ENCODE results near the gene KLK3.

KLK3 gene

DNA sequence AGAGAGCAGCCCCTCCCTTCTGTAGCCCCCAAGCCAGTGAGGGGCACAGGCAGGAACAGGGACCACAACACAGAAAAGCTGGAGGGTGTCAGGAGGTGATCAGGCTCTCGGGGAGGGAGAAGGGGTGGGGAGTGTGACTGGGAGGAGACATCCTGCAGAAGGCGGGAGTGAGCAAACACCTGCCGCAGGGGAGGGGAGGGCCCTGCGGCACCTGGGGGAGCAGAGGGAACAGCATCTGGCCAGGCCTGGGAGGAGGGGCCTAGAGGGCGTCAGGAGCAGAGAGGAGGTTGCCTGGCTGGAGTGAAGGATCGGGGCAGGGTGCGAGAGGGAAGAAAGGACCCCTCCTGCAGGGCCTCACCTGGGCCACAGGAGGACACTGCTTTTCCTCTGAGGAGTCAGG, 4.2 kb downstream of the KLK3 start:
- no peaks in the 10 kb centered on the region for H3K36me3 ChIP-seq (ENCODE audit: insufficient read depth, low read length)
- H3K27me3 ChIP-seq (ENCODE audit: insufficient read depth, low read length): no peaks in the 10 kb centered on the region; the same call in 1 of the 2 replicates
- no peaks in the 10 kb centered on the region for H3K4me1 ChIP-seq (ENCODE audit: insufficient read depth, low read length, severe bottlenecking)
- no peaks in the 10 kb centered on the region for H3K79me2 ChIP-seq (ENCODE audit: insufficient read depth, low read length)
- no peak overlapping the region for H3K9ac ChIP-seq (ENCODE audit: low read length)
- H3K4me2 ChIP-seq (ENCODE audit: low read length): no peak overlapping the region
- H3K4me3 ChIP-seq (ENCODE audit: low read depth, low read length, poor library complexity, severe bottlenecking): no peak overlapping the region
- no peak overlapping the region for H3K27ac ChIP-seq (ENCODE audit: low read depth, low read length, poor library complexity, severe bottlenecking)
- no peaks in the 10 kb centered on the region for H3K9me2 ChIP-seq (ENCODE audit: low read depth, low read length)
- no peaks in the 10 kb centered on the region for H3K9me3 ChIP-seq (ENCODE audit: low read length)
- no peaks in the 10 kb centered on the region for H3F3A ChIP-seq (ENCODE audit: insufficient read depth, low read length)
- no peak overlapping the region for H2AFZ ChIP-seq (ENCODE audit: low read length)
- H4K20me1 ChIP-seq (ENCODE audit: insufficient read depth, low read length): no peaks in the 10 kb centered on the region
- TF ChIP-seq EZH2 (IDR thresholded peaks at IDR 0.05; ENCODE audit: borderline replicate concordance, low read length): no peak
- TF ChIP-seq, protein P1, sequence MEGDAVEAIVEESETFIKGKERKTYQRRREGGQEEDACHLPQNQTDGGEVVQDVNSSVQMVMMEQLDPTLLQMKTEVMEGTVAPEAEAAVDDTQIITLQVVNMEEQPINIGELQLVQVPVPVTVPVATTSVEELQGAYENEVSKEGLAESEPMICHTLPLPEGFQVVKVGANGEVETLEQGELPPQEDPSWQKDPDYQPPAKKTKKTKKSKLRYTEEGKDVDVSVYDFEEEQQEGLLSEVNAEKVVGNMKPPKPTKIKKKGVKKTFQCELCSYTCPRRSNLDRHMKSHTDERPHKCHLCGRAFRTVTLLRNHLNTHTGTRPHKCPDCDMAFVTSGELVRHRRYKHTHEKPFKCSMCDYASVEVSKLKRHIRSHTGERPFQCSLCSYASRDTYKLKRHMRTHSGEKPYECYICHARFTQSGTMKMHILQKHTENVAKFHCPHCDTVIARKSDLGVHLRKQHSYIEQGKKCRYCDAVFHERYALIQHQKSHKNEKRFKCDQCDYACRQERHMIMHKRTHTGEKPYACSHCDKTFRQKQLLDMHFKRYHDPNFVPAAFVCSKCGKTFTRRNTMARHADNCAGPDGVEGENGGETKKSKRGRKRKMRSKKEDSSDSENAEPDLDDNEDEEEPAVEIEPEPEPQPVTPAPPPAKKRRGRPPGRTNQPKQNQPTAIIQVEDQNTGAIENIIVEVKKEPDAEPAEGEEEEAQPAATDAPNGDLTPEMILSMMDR (IDR thresholded peaks at IDR 0.05; ENCODE audit: low read length): no peak

DNA sequence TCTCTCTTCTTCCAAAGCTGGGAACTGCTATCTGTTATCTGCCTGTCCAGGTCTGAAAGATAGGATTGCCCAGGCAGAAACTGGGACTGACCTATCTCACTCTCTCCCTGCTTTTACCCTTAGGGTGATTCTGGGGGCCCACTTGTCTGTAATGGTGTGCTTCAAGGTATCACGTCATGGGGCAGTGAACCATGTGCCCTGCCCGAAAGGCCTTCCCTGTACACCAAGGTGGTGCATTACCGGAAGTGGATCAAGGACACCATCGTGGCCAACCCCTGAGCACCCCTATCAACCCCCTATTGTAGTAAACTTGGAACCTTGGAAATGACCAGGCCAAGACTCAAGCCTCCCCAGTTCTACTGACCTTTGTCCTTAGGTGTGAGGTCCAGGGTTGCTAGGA, 5.1 kb downstream of the KLK3 start:
- H3K9me3 ChIP-seq (ENCODE audit: low read length): no peaks in the 10 kb centered on the region
- H3K4me3 ChIP-seq (ENCODE audit: low read depth, low read length, poor library complexity, severe bottlenecking): no peak overlapping the region
- TF ChIP-seq, protein P1 (IDR thresholded peaks at IDR 0.05; ENCODE audit: low read length): no peak
- no peak for TF ChIP-seq EZH2 (IDR thresholded peaks at IDR 0.05; ENCODE audit: borderline replicate concordance, low read length)
- no peaks in the 10 kb centered on the region; the same call in 1 of the 2 replicates for H3K27me3 ChIP-seq (ENCODE audit: insufficient read depth, low read length)
- no peaks in the 10 kb centered on the region for H4K20me1 ChIP-seq (ENCODE audit: insufficient read depth, low read length)
- H3K9ac ChIP-seq (ENCODE audit: low read length): no peak overlapping the region
- H3K79me2 ChIP-seq (ENCODE audit: insufficient read depth, low read length): no peaks in the 10 kb centered on the region
- no peaks in the 10 kb centered on the region for H3F3A ChIP-seq (ENCODE audit: insufficient read depth, low read length)
- no peaks in the 10 kb centered on the region for H3K36me3 ChIP-seq (ENCODE audit: insufficient read depth, low read length)
- no peaks in the 10 kb centered on the region for H3K4me1 ChIP-seq (ENCODE audit: insufficient read depth, low read length, severe bottlenecking)
- no peak overlapping the region for H3K4me2 ChIP-seq (ENCODE audit: low read length)
- H2AFZ ChIP-seq (ENCODE audit: low read length): no peak overlapping the region
- H3K27ac ChIP-seq (ENCODE audit: low read depth, low read length, poor library complexity, severe bottlenecking): no peak overlapping the region
- H3K9me2 ChIP-seq (ENCODE audit: low read depth, low read length): no peaks in the 10 kb centered on the region

DNA sequence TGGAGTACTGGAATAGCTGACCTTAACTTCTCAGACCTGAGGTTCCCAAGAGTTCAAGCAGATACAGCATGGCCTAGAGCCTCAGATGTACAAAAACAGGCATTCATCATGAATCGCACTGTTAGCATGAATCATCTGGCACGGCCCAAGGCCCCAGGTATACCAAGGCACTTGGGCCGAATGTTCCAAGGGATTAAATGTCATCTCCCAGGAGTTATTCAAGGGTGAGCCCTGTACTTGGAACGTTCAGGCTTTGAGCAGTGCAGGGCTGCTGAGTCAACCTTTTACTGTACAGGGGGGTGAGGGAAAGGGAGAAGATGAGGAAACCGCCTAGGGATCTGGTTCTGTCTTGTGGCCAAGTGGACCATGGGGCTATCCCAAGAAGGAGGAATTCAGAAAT, 6.3 kb downstream of the KLK3 start:
- no peak overlapping the region for H3K4me2 ChIP-seq (ENCODE audit: low read length)
- no peaks in the 10 kb centered on the region for H4K20me1 ChIP-seq (ENCODE audit: insufficient read depth, low read length)
- no peak overlapping the region for H3K4me3 ChIP-seq (ENCODE audit: low read depth, low read length, poor library complexity, severe bottlenecking)
- no peaks in the 10 kb centered on the region for H3K4me1 ChIP-seq (ENCODE audit: insufficient read depth, low read length, severe bottlenecking)
- H3K9me3 ChIP-seq (ENCODE audit: low read length): no peaks in the 10 kb centered on the region
- no peaks in the 10 kb centered on the region for H3F3A ChIP-seq (ENCODE audit: insufficient read depth, low read length)
- no peak for TF ChIP-seq EZH2 (IDR thresholded peaks at IDR 0.05; ENCODE audit: borderline replicate concordance, low read length)
- TF ChIP-seq, protein P1 (IDR thresholded peaks at IDR 0.05; ENCODE audit: low read length): no peak
- H3K9ac ChIP-seq (ENCODE audit: low read length): no peak overlapping the region
- no peaks in the 10 kb centered on the region for H3K9me2 ChIP-seq (ENCODE audit: low read depth, low read length)
- no peak overlapping the region for H3K27ac ChIP-seq (ENCODE audit: low read depth, low read length, poor library complexity, severe bottlenecking)
- H3K36me3 ChIP-seq (ENCODE audit: insufficient read depth, low read length): no peaks in the 10 kb centered on the region
- no peaks in the 10 kb centered on the region for H3K79me2 ChIP-seq (ENCODE audit: insufficient read depth, low read length)
- no peaks in the 10 kb centered on the region; the same call in 1 of the 2 replicates for H3K27me3 ChIP-seq (ENCODE audit: insufficient read depth, low read length)
- H2AFZ ChIP-seq (ENCODE audit: low read length): no peak overlapping the region
